GM10266 (cell line): ENCODE results near the gene LGI2.
"Not testable (repeated sequence)": the region's sequence is repeated elsewhere in the genome, so short reads cannot be mapped to it uniquely, and the experiment has no call there.

Source experiments
- DNase-seq: peaks from one replicate; pipeline ENCODE4 v3.0.0; 2012; ENCODE audit errors: extremely low spot score
- TF ChIP-seq, protein P1 (sequence below): IDR thresholded peaks from 2 replicates; pipeline ENCODE4 v1.5.1; 2012; ENCODE audit warnings: mild to moderate bottlenecking, low read depth; ENCODE audit not compliant: control insufficient read depth, insufficient read depth; ENCODE audit errors: missing control alignments

Gene LGI2

DNA sequence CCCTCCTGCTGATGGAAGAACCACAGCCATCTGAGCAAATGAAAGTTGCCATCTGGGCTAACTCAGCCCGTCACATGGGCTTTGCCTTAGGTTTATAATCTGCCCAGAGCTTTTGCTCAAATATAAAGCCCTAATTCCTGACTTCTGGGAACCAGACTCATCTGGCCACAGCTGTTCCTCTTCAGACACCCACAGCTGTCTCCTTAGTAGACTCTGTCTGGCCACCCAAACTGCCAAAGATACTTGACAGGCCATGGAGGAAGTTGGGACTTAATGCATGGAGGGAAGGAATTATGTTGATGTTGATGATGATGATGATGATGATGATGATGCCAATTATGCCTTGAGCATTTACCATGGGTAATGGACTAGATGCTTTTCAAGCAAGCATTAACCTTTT lies 8.0 kb downstream of the LGI2 start:
- TF ChIP-seq, protein P1, sequence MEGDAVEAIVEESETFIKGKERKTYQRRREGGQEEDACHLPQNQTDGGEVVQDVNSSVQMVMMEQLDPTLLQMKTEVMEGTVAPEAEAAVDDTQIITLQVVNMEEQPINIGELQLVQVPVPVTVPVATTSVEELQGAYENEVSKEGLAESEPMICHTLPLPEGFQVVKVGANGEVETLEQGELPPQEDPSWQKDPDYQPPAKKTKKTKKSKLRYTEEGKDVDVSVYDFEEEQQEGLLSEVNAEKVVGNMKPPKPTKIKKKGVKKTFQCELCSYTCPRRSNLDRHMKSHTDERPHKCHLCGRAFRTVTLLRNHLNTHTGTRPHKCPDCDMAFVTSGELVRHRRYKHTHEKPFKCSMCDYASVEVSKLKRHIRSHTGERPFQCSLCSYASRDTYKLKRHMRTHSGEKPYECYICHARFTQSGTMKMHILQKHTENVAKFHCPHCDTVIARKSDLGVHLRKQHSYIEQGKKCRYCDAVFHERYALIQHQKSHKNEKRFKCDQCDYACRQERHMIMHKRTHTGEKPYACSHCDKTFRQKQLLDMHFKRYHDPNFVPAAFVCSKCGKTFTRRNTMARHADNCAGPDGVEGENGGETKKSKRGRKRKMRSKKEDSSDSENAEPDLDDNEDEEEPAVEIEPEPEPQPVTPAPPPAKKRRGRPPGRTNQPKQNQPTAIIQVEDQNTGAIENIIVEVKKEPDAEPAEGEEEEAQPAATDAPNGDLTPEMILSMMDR = no peak
- DNase-seq = no peak

DNA sequence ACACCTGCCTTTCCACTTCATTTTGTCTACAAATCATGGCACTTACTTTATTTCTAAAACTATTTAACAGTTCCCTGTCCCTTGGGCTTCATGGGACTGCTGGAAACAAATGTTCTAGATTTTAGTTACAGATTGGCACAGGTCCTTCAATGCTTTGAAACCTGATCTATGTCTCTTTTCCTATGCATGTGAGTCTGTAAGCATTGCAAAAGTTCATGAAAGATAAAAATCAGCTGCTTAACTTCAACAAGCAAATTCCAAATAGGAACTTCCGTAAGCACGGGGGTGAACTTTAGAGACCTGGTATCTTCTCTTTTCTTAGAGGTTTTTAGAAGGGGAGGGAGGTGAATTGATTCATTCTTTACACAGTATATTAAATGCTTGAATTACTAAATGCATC lies 9.5 kb downstream of the LGI2 start:
- DNase-seq = no peak

DNA sequence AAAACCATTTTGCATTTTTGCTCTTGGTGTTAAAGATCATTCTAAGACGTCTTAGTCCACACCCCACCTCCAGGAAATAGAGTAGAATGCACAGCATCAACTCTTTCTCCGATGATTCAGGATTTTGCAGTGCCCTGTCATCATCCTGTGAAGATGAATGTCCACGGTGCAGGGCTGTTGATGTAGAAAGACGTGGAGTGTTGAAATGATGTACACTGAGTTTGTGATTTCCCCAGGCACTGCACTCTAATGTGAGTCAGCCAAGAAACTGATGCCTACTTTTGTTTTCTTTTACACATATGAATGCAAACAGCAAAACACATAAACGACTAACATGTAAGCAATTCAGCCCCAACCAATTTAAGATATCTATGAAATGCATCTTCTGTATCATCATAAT lies 10.5 kb downstream of the LGI2 start:
- DNase-seq = no peak
- TF ChIP-seq, protein P1 = no peak

More for the DNA sequence above, 9.5 kb downstream of the LGI2 start:
- TF ChIP-seq, protein P1 = no peak

DNA sequence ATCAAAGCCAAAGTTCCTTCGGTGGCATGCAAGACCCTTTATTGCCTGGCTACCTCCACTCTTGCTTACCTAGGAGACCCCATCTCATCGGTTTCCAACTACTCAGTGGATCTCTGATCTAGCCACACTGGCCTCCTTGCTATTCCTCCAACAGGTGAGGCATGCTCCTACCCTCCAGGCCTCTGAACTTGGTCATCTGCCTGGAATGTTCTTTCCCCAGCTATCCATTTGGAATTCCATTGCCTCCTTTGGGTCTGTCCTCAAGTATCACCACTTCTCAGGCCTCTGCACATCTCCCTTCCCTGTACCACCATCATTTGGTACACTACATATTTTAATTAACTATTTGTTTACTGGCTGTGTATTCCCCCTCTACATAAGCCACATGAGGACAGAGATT lies 11.2 kb downstream of the LGI2 start:
- TF ChIP-seq, protein P1 = no peak
- DNase-seq = no peak

DNA sequence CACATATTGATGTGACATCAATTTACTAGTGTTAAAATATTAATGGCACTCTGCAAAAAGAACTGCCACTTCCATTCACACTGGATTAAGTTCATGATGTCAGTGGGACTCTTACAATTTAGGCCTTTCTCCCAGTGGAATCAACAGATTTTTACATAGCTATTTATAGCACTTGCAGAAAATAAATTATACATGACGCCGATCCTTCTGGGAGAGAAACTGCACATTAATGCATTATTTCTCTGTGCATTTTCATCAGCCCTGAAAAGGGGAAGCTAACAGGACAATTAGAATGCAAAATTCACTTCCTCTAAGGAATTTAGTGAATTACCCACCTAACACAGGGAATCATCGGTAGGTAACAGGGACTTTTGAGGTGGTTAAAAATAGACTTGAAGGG lies 15.7 kb downstream of the LGI2 start:
- TF ChIP-seq, protein P1 = no peak
- DNase-seq = no peak

DNA sequence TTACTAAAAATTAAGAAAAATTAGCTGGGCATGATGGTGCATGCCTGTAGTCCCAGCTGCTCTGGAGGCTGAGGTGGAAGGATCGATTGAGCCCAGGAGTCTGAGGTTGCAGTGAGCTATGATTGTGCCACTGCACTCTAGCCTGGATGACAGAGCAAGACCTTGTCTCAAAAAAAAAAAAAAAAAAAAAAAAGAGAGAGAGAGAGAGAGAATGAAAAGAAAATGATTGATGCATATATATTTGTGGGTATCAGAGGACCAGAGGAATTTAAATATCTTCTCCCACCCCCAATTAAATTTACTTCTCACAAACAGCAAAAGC lies 16.1 kb downstream of the LGI2 start:
- not testable (repeated sequence) for DNase-seq

DNA sequence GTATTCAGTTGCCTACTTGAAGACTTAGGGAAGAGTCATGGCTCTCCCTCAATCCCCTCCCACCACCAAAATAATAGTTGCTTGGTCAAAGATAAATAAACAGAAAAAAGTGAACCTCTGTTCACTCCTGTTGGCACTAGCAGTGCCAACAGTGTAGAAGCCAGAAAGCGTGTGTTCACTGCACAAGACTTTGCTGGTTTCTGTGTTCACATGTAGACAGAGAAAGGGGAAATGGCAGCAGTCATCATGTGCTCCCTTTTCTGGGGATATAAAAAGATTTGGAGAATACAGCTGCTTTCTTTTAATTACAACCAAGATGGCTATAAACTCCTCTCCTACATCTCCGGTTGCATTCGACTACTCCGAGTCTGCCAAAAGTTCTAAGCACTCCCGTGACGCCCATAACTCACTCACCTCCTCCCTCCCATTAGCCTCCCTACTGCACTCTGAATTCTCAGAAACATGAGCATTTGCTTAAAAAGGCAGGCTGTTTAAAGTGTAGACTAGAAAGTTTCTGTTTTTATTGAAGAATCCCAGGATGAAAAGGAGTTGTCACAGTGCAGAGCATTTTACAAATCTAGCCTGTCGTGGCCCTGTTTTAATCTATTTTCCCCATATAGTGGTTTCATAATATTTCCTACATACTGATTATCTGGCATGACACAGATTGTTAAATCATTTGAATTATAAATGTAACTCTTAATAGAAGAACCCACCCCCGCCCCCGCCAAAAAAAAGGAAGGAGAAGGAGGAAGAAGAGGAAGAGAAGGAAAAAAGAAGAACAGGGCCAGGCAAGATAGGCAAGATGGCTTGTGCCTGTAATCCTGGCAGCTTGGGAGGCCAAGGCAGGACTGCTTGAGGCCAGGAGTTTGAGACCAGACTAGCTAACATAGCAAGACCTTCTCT lies 16.7 kb downstream of the LGI2 start:
- TF ChIP-seq, protein P1 = no peak
- no peak for DNase-seq
